ENCODE results near the gene ZNHIT6. TPM values are rescaled to one million over a fixed set of nuclear protein-coding genes. Genes with fewer than 3 reads are reported as not detected.

The ZNHIT6 gene
- polyA plus RNA-seq, 3 donors, result 27.3 to 27.7 (median 27.7) TPM

DNA sequence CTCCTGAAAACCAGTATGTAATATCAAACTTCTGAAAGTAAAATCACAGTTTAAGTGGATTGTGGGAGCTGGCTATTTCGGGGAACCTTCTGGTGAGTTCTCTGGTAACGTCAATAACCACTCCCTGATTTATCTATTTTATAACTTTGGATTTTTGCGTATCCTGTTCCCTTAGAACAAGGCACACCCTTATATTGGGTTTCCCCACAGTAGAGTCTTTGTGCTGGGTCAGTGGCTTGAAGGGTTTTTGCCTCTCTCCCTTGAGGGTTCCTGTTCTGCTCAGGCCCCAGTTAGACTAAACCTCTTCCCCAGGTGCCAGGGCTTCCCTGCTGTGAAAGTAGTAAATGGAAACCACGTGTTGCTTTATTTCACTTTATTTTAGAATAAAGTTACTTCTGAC is 106.3 kb downstream of the ZNHIT6 start:
- no peak for DNase-seq

DNA sequence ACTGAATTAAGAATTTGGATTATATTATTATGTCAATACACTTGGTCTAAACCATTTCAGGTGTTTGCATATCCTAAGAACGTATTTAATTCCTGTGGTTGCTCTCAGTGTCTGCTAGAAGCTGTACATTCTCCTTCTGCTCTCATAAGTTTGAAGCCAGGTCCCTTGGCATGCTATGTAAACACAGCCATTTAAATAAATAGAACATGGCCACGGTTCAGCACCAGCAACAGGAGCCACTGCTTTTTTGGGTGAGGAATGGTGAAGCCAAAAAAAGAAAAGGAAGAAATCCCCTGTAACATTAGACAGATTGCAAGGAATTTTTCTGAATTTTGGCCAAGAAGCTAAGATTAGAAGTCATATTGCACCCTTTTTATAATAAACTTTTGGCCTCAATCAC is 108.6 kb downstream of the ZNHIT6 start:
- no peak for DNase-seq

Other genes starting within 250 kb of the ZNHIT6 start
- 100 to 1,000 TPM; 107 to 120 (median 116) TPM for gene DDAH1, start 243.3 kb downstream of the ZNHIT6 start, polyA plus RNA-seq (ENCODE audit: insufficient read length in 3 of 3)
- 10 to 100 TPM; 69.2 to 85.9 (median 74.2) TPM for gene CCN1, start 127.7 kb downstream of the ZNHIT6 start, polyA plus RNA-seq (ENCODE audit: insufficient read length in 3 of 3)

All from renal pelvis (tissue), 4 donors.